Bronchial epithelial cell (primary cell): ENCODE results near the gene TMBIM4. TPM values are rescaled to one million over a fixed set of nuclear protein-coding genes. Genes with fewer than 3 reads are reported as not detected.
A peak's percentile ranks its signal among the peaks of the same experiment; 100 is the strongest.

Experiments
- DNase-seq: peaks from one replicate; pipeline ENCODE4 v3.0.0-alpha.2; 2010; ENCODE audit warnings: low read depth
- FAIRE-seq: peaks from 2 replicates; lab custom pipeline; 2011; peaks lifted over from hg19 to GRCh38; lab: Jason Lieb, UNC
- H3K27me3 ChIP-seq: 2 replicates; pipeline ENCODE4 v1.5.1; 2011; ENCODE audit warnings: low read length; ENCODE audit not compliant: control insufficient read depth, insufficient read depth
- H3K36me3 ChIP-seq: 2 replicates; pipeline ENCODE4 v1.5.1; 2011; ENCODE audit warnings: low read length; ENCODE audit not compliant: control insufficient read depth, insufficient read depth
- H3K4me3 ChIP-seq: 2 replicates; pipeline ENCODE4 v1.5.1; 2011; ENCODE audit warnings: mild to moderate bottlenecking, low read depth, low read length, control low read depth
- CTCF ChIP-seq: IDR thresholded peaks from 2 replicates; pipeline ENCODE4 v1.5.1; 2011; ENCODE audit warnings: mild to moderate bottlenecking, moderate library complexity, low read length, control low read depth, inconsistent platforms; ENCODE audit not compliant: insufficient read depth, severe bottlenecking
- total RNA-seq: library from RNA; depleted of rRNA; stranded (reverse); fragments of >200 nt; gene quantifications from 2 replicates; pipeline ENCODE4 v1.2.1, GENCODE V29; 2014

The TMBIM4 gene
- total RNA-seq, 1 donor from 2014 or later: 29.5 TPM

DNA sequence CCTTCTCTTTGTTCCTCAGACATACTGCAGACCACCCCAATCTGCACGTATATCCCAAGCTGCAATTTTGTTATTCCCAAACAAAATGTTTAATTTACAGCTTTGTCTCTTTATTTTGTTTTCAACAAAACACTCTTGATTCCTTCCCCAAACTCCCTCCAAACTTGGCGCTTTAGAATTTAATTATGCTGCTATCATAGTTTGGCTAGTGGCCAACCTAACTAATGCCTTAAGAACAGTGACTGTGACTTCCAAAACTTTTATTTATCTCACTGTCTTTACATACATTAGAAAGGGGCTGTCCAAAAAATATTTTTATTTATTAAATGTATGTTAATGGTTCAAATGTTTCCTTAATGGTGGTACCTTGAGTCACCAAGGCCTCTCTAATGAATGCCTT lies 7.1 kb downstream of the TMBIM4 start:
- Histone ChIP-seq H3K27me3 (no peaks in the 10 kb centered on the region), H3K4me3 (no peak overlapping the region), H3K36me3 (peaks cover 1% of the 10 kb centered on the region)
- DNase-seq (no peak), FAIRE-seq (no peak)
- TF ChIP-seq CTCF: no peak

DNA sequence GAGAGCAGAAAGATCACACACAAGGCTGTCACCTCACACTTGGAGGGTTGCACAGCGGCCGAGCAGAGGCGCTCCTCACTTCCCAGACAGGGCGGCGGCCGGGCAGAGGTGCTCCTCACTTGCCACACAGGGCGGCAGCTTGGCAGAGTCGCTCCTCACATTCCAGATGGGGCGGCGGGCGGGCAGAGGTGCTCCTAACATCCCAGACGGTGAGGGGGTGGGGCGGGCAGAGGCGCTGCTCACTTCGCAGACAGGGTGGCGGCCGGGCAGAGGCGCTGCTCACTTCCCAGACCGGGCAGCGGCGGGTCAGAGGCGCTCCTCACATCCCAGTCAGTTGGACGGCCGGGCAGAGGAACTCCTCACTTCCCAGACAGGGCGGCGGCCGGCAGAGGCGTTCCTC lies 9.1 kb downstream of the TMBIM4 start:
- FAIRE-seq (no peak), DNase-seq (no peak)
- no peak for TF ChIP-seq CTCF
- no peak overlapping the region for H3K4me3 ChIP-seq
- no peaks in the 10 kb centered on the region for H3K27me3 ChIP-seq
- H3K36me3 ChIP-seq: peaks cover 1% of the 10 kb centered on the region

GRCh38 chr12:66159123-66159522 lies 10.7 kb downstream of the TMBIM4 start:
- peaks cover 1% of the 10 kb centered on the region for H3K36me3 ChIP-seq
- H3K27me3 ChIP-seq: no peaks in the 10 kb centered on the region
- FAIRE-seq (no peak), DNase-seq (no peak)
- H3K4me3 ChIP-seq: no peak overlapping the region
- no peak for TF ChIP-seq CTCF

DNA sequence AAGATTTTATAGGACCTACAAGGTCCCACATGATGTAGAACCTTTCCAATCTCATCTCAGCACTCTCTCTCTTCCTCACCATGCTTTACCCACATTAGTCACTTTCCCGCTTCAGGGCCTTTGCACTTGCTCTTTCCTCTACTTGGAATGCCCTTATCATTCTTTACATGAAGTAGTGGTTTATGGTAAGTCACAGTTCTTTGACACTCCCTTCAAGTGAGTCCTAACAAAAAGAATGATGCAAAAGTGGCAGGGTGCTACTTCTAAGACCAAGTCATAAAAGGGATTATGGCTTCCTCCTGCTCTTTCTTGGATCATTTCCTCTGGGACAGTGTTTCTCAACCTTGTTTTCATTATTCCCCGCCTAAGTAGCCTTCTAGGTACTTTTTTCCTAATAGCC lies 13.1 kb downstream of the TMBIM4 start:
- Histone ChIP-seq H3K36me3 (peaks cover 1% of the 10 kb centered on the region), H3K27me3 (no peaks in the 10 kb centered on the region), H3K4me3 (no peak overlapping the region)
- TF ChIP-seq CTCF: no peak
- DNase-seq (no peak), FAIRE-seq (no peak)

GRCh38 chr12:66154776-66155175 lies 15.0 kb downstream of the TMBIM4 start:
- no peak for TF ChIP-seq CTCF
- Histone ChIP-seq H3K36me3 (peaks cover 1% of the 10 kb centered on the region), H3K4me3 (no peak overlapping the region), H3K27me3 (no peaks in the 10 kb centered on the region)
- FAIRE-seq: no peak
- no peak for DNase-seq

DNA sequence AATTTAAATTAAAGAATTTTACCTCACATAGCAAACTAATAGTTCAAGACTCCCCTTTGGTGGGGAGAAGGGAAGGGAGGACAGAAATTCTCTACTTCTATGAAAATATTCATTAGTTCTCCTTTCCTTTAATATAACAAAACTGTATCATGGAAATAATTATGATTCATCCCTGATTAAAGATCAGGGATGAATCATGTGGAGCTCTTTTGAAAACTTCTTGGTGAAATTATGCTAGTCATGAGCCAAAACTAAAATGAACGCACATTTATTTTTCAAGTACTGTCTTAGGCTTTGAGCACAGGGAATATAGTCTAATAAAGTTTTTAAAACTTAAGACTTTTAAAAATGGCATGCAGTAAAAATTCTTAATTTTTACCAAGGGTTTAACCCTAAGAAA lies 17.1 kb downstream of the TMBIM4 start:
- TF ChIP-seq CTCF: no peak
- no peaks in the 10 kb centered on the region for H3K27me3 ChIP-seq
- peaks cover 1% of the 10 kb centered on the region for H3K36me3 ChIP-seq
- no peak overlapping the region for H3K4me3 ChIP-seq
- no peak for FAIRE-seq
- peak; percentile 50 for DNase-seq
